NCI-H1105 treated with DMSO at 0.1 percent for 48 hours (cell line): ENCODE measurements around the gene WEE1.
"Not testable (repeated sequence)": the region's sequence is repeated elsewhere in the genome, so short reads cannot be mapped to it uniquely, and the experiment has no call there.

Experiments used
- DNase-seq: peaks from one replicate; lab custom pipeline; 2025; lab: John Stamatoyannopoulos, UW

The WEE1 gene

GRCh38 chr11:9573052-9573774 lies at the start of gene WEE1:
WEE1 (plus strand) TSS chr11:9573670; CDS start chr11:9573934, 264 bp downstream.
- peak; percentile 97 for DNase-seq

- no peak for DNase-seq
Observed at GRCh38 chr11:9524001-9524400, 49.5 kb upstream of the WEE1 start.

- peak; percentile 15 for DNase-seq
Observed at GRCh38 chr11:9525116-9525515, 48.4 kb upstream of the WEE1 start.

- DNase-seq, result no peak
Observed at GRCh38 chr11:9527481-9528135, 45.9 kb upstream of the WEE1 start.

- DNase-seq, result no peak
Observed at GRCh38 chr11:9528136-9528501, 45.4 kb upstream of the WEE1 start.

GRCh38 chr11:9528573-9529333 lies 44.7 kb upstream of the WEE1 start:
- DNase-seq, result no peak

- no peak for DNase-seq
Observed at GRCh38 chr11:9529334-9529650, 44.2 kb upstream of the WEE1 start.

- no peak for DNase-seq
Observed at GRCh38 chr11:9530020-9530621, 43.3 kb upstream of the WEE1 start.

GRCh38 chr11:9530901-9531625 lies 42.4 kb upstream of the WEE1 start:
- no peak for DNase-seq

- DNase-seq, result no peak
Observed at GRCh38 chr11:9533058-9533457, 40.4 kb upstream of the WEE1 start.

- no peak for DNase-seq
Observed at GRCh38 chr11:9533736-9534473, 39.6 kb upstream of the WEE1 start.

GRCh38 chr11:9535189-9535781 lies 38.2 kb upstream of the WEE1 start:
- no peak for DNase-seq

- no peak for DNase-seq
Observed at GRCh38 chr11:9538548-9538947, 34.9 kb upstream of the WEE1 start.

- DNase-seq, result not testable (repeated sequence)
Observed at GRCh38 chr11:9549216-9549615, 24.3 kb upstream of the WEE1 start.

- no peak for DNase-seq
Observed at GRCh38 chr11:9550191-9550628, 23.3 kb upstream of the WEE1 start.

- DNase-seq, result no peak
Observed at GRCh38 chr11:9561279-9561982, 12.0 kb upstream of the WEE1 start.

GRCh38 chr11:9562716-9563115 lies 10.8 kb upstream of the WEE1 start:
- no peak for DNase-seq

- no peak for DNase-seq
Observed at GRCh38 chr11:9563196-9563730, 10.2 kb upstream of the WEE1 start.

- DNase-seq, result no peak
Observed at GRCh38 chr11:9565822-9566560, 7.5 kb upstream of the WEE1 start.
